ENCODE data around the gene STMN1.

DNA sequence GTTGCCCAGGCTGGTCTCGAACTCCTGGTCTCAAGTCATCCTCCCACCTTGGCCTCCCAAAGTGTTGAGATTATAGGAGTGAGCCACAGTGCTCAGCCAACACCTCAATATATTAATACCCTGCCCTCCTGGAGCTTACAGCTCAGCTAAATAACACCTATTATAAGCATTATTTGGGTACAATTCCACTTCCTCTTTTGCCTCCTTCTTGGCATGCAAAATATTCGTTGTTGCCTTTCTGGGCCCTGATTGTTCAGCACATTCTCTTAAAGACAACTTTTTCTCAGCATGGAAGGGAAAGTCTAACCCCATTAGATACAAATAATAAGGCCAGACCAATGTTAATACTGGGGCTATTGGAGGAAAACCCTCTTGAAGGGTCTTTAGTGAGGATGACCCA is 33.5 kb downstream of the STMN1 start:
- no peak for TF ChIP-seq POLR2A (IDR thresholded peaks at IDR 0.05)
- TF ChIP-seq, protein P1, sequence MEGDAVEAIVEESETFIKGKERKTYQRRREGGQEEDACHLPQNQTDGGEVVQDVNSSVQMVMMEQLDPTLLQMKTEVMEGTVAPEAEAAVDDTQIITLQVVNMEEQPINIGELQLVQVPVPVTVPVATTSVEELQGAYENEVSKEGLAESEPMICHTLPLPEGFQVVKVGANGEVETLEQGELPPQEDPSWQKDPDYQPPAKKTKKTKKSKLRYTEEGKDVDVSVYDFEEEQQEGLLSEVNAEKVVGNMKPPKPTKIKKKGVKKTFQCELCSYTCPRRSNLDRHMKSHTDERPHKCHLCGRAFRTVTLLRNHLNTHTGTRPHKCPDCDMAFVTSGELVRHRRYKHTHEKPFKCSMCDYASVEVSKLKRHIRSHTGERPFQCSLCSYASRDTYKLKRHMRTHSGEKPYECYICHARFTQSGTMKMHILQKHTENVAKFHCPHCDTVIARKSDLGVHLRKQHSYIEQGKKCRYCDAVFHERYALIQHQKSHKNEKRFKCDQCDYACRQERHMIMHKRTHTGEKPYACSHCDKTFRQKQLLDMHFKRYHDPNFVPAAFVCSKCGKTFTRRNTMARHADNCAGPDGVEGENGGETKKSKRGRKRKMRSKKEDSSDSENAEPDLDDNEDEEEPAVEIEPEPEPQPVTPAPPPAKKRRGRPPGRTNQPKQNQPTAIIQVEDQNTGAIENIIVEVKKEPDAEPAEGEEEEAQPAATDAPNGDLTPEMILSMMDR (IDR thresholded peaks at IDR 0.05), result no peak
